ENCODE results near the gene SLC9B2.

GRCh38 chr4:103089481-103089880 lies 12.9 kb upstream of the SLC9B2 start:
- TF ChIP-seq CTCF (conservative IDR thresholded peaks at IDR 0.05), result no peak
- no peak for TF ChIP-seq EZH2 (IDR thresholded peaks at IDR 0.05; ENCODE audit: low read depth)

Measured in PC-9 (cell line).